Midbrain (tissue), 1 donor: ENCODE data around the gene PDXP.
"Not testable (repeated sequence)": the region's sequence is repeated elsewhere in the genome, so short reads cannot be mapped to it uniquely, and the experiment has no call there.

Source experiments
- DNase-seq: peaks from one replicate; lab custom pipeline; 2025; lab: John Stamatoyannopoulos, UW

PDXP gene

GRCh38 chr22:37647317-37647716 is 11.2 kb upstream of the PDXP start:
- DNase-seq = no peak

GRCh38 chr22:37647928-37648327 is 10.6 kb upstream of the PDXP start:
- DNase-seq = no peak

GRCh38 chr22:37650463-37651136 is 7.9 kb upstream of the PDXP start:
- DNase-seq = no peak

- no peak for DNase-seq
Observed at GRCh38 chr22:37654563-37655251, 3.8 kb upstream of the PDXP start.

GRCh38 chr22:37655252-37655563 is 3.3 kb upstream of the PDXP start:
- no peak for DNase-seq

- not testable (repeated sequence) for DNase-seq
Observed at GRCh38 chr22:37656583-37656982, 1.9 kb upstream of the PDXP start.

DNA sequence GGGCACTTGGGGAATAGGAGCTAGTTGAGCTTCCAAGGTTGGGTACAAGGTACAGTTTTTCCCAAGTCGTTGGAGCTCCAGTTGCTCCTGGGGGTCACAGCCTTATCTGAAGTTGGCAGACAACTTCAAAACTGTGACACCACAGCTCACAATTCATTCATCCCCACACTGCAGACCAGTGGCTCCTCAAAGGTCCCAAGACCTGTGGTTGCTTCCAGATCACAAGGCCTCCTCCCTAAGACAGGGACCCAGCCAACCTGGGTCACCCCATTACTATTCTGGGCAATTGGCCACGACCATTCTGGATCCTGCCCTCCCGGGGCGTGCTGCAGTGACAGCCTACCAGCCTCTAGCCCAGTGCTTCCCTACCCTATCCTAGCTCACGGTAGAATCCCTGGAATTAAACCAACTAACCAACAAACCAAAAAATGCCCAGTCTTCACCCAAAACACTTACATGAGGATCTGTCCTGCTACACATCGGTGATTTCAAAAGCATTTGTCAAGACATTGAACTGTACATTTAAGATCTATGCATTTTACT is 862 bp upstream of the PDXP start:
- peak; percentile 21 for DNase-seq

DNA sequence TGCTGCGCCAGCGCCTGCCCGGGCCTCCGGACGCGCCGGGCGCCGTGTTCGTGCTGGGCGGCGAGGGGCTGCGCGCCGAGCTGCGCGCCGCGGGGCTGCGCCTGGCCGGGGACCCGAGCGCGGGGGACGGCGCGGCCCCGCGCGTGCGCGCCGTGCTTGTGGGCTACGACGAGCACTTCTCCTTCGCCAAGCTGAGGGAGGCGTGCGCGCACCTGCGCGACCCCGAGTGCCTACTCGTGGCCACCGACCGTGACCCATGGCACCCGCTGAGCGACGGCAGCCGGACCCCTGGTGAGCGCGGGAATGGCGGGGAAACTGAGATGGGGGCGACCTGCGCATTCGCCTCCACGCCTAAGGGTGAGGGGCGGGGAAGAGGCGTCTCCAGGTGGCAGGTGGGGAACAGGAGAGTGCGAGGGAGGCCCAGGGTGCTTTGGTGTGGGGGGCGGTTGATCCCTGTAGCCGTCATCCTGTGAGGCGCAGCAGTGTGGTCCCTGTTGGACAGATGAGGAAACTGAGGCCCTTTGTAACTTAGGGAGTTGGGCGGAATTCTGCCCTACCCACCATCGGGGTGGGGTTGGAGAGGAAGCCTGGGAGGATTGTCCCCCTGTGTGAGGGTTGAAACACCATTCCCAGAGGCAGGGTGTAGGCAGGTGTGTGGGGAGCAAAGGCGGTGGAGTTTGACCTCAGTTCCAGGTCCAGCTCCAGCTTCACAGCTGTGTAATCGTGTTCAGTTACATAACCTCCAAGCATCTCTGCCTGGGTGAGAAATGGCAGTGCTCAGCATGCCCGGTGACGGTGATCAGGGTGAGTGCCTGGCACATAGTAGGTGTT is 758 bp downstream of the PDXP start:
- DNase-seq = no peak

DNA sequence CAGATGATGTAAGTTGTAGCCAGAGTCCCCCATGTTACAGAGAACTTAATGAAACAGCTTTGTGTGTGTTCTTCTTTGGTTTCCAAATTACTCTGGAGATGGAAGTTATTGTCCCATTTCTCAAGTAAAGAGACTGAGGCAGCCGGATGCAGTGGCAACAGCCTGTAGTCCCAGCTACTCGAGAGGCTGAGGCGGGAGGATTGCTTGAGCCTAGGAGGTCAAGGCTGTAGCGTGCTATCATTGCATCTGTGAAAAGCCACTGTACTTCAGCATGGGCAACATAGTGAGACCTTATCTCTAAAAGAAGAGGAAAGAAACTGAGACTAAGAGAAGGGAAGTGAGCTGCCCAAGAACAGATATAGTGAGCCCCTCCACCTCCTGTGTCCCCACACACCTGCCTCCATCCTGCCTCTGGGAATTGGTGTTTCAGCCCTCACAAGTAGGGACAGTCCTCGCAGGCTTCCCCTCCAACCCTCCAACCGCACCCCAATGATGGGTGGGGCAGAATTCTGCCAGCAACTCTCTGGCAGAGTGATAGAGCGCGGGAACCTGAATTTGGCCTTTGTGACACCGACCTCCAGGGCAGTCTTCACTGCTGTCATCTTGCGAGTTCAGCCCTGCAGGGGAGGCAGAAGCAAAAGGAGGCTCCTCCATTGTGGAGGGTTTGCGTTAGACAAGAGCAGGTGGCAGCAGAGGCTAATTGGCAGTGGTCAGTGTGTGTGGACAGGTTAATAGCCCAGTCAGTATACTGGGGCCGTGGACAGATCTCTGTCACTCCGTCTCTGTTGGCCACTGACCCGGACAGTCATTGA is 1.6 kb downstream of the PDXP start:
- no peak for DNase-seq

GRCh38 chr22:37660709-37661045 is 2.2 kb downstream of the PDXP start:
- DNase-seq = no peak

DNA sequence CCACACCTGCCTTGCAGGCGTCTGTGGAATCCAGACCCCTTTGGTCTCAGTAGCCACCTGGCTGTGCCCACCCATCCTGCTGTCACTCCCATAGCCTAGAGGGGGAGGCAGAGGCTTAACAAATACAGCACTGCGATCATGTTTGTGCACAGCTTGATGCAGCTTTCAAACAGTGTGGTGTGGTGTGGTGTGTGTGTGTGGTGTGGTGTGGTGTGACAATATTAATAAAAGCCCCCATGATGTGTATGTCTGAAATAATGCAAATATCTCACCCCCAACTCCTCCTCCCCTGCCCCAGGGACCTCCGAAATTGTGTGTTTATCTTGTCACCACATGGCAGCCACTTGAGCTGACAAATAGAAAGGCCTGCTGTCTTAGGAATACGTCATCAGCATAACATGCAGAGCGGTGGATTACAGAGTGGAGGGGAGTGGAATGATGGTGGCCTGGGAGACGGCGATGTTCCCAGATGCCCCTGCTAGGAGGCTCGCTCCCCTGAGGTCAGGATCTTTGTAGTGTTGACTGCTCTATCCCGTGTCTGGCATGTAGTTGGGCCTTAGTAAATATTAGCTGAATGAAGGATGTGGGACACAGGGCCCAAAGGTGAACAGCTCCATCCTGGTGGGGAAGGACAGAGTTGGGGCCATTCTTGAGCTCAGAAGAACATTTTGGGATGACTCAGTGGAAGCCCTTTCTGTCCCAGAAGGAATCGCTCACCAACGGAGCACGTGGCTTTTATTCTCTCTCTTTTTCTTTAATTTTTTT is 2.8 kb downstream of the PDXP start:
- DNase-seq = peak; percentile 48

- DNase-seq = no peak
Observed at GRCh38 chr22:37662039-37662438, 3.5 kb downstream of the PDXP start.

- no peak for DNase-seq
Observed at GRCh38 chr22:37663521-37664140, 5.1 kb downstream of the PDXP start.

GRCh38 chr22:37664249-37665101 is 6.0 kb downstream of the PDXP start:
- peak; percentile 86 for DNase-seq

GRCh38 chr22:37665487-37665886 is 7.0 kb downstream of the PDXP start:
- DNase-seq = no peak

GRCh38 chr22:37669586-37669985 is 11.1 kb downstream of the PDXP start:
- DNase-seq = no peak

DNA sequence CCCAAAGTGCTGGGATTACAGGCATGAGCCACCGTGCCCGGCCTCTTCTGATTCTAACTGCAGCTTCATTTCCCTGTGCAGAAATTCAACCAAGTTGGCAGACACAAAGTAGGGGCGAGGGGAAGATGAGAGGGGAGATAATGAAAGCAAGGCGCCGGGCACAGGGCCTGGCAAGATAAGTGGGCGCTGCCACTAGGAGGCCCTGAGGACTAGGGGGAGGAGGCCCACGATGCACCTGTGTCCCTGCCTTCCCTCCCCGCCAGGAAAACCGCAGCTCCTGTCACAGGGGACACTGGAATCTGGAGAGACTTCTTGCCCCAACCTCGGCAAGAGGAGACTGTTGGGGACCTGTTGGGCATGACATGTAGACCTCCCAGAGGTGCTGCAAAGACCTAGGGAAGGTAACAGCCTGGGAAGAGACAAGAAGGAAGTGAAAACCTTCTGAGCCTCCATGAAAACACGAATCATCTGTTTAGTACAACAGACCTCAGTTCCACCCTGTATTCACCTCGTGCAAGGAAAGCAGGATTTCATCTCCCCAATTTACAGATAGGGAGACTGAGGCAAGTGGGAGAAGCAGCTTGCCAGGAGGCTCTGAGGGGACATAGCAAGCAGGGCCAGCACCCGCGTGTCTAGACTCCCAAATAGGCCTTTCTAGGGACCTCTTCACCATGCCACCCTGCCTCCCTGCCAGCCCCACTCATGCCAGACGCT is 13.8 kb downstream of the PDXP start:
- no peak for DNase-seq

GRCh38 chr22:37672920-37673455 is 14.5 kb downstream of the PDXP start:
- DNase-seq = no peak

- no peak for DNase-seq
Observed at GRCh38 chr22:37674248-37674647, 15.7 kb downstream of the PDXP start.
